H1 (cell line): ENCODE results near the gene CGGBP1. TPM values are rescaled to one million over a fixed set of nuclear protein-coding genes. Genes with fewer than 3 reads are reported as not detected.

Experiments
- ASH2L ChIP-seq: fragments of 200-600, 300-600 bp; sonication (generic); IDR thresholded peaks from one replicate; pipeline ENCODE4 v1.7.1; 2017; ENCODE audit warnings: low read length
- CBX5 ChIP-seq: fragments of 300-800, 300-1000 bp; sonication (generic); IDR thresholded peaks from 2 replicates; pipeline ENCODE4 v1.7.1; 2016; ENCODE audit warnings: antibody characterized with exemption, low read length, low read depth
- CBX8 ChIP-seq: fragments of 300-800, 300-1000 bp; sonication (generic); IDR thresholded peaks from 2 replicates; pipeline ENCODE4 v1.7.1; 2016; ENCODE audit warnings: low read depth, low read length, borderline replicate concordance
- CHD1 ChIP-seq: IDR thresholded peaks from 2 replicates; pipeline ENCODE4 v1.6.1; 2012; ENCODE audit warnings: low read depth, low read length, improper control_type of control experiment
- CREB1 ChIP-seq: IDR thresholded peaks from 2 replicates; pipeline ENCODE4 v1.6.1; 2012; ENCODE audit warnings: inconsistent platforms
- EGR1 ChIP-seq: IDR thresholded peaks from 2 replicates; pipeline ENCODE4 v1.6.1; 2011; ENCODE audit warnings: low read depth, low read length, borderline replicate concordance
- EZH2 ChIP-seq: fragments of 200-600 bp; sonication (generic); IDR thresholded peaks from 2 replicates; pipeline ENCODE4 v1.7.1; 2012; ENCODE audit warnings: low read depth, mild to moderate bottlenecking, moderate library complexity, low read length, inconsistent platforms; ENCODE audit not compliant: severe bottlenecking
- GABPA ChIP-seq: IDR thresholded peaks from 2 replicates; pipeline ENCODE4 v1.6.1; 2011; ENCODE audit warnings: mild to moderate bottlenecking, low read length, moderate library complexity, borderline replicate concordance; ENCODE audit not compliant: insufficient read depth
- GTF2F1 ChIP-seq: IDR thresholded peaks from 2 replicates; pipeline ENCODE4 v1.6.1; 2012; ENCODE audit warnings: low read depth, low read length, improper control_type of control experiment, borderline replicate concordance
- HDAC2 ChIP-seq, 2 experiments: fragments of 300-600 bp in 1 of 2; sonication (generic) in 1 of 2; IDR thresholded peaks; 2 replicates each; pipeline ENCODE4 v1.6.1; 2011 to 2012; ENCODE audit warnings: low read depth in 2 of 2, low read length in 2 of 2, mild to moderate bottlenecking in 2 of 2, moderate library complexity in 2 of 2, borderline replicate concordance in 1 of 2, inconsistent platforms in 1 of 2
- JUN ChIP-seq: IDR thresholded peaks from 2 replicates; pipeline ENCODE4 v1.6.1; 2011; ENCODE audit warnings: low read depth, mild to moderate bottlenecking, improper control_type of control experiment, low read length
- JUND ChIP-seq: IDR thresholded peaks from 2 replicates; pipeline ENCODE4 v1.6.1; 2011; ENCODE audit warnings: mild to moderate bottlenecking, improper control_type of control experiment, low read length
- KDM1A ChIP-seq: fragments of 200-600, 300-600 bp; sonication (generic); IDR thresholded peaks from 2 replicates; pipeline ENCODE4 v1.7.1; 2016; ENCODE audit warnings: mild to moderate bottlenecking, low read length, borderline replicate concordance
- KDM4A ChIP-seq: IDR thresholded peaks from one replicate; pipeline ENCODE4 v1.7.1; 2012; ENCODE audit warnings: low read depth, mild to moderate bottlenecking, moderate library complexity, low read length, inconsistent platforms; ENCODE audit not compliant: severe bottlenecking
- KDM5A ChIP-seq: fragments of 200-600 bp; IDR thresholded peaks from 2 replicates; pipeline ENCODE4 v1.7.1; 2012; ENCODE audit warnings: mild to moderate bottlenecking, low read length, inconsistent platforms, mixed read lengths
- MAFK ChIP-seq: IDR thresholded peaks from 2 replicates; pipeline ENCODE4 v1.6.1; 2012; ENCODE audit warnings: low read depth, mild to moderate bottlenecking, improper control_type of control experiment, low read length
- PHF8 ChIP-seq: fragments of 200-600 bp; sonication (generic); conservative IDR thresholded peaks from 2 replicates; pipeline ENCODE4 v1.7.1; 2012; ENCODE audit warnings: low read depth, mild to moderate bottlenecking, inconsistent platforms, low read length, moderate library complexity
- POLR2A ChIP-seq, 2 experiments: IDR thresholded peaks; 1 replicate in 1 of 2; 2 replicates in 1 of 2; pipeline ENCODE4 v1.6.1; 2011; ENCODE audit warnings: low read depth in 2 of 2, low read length in 2 of 2, mild to moderate bottlenecking in 2 of 2; ENCODE audit errors: control extremely low read depth in 1 of 2
- RAD21 ChIP-seq, 2 experiments: IDR thresholded peaks in 1 of 2; conservative IDR thresholded peaks in 1 of 2; 2 replicates each; pipeline ENCODE4 v1.6.1; 2011; ENCODE audit warnings: low read depth in 2 of 2, low read length in 2 of 2, improper control_type of control experiment in 1 of 2, inconsistent platforms in 1 of 2, mild to moderate bottlenecking in 1 of 2, moderate library complexity in 1 of 2
- RNF2 ChIP-seq: fragments of 200-900, 300-1000 bp; sonication (generic); IDR thresholded peaks from 2 replicates; pipeline ENCODE4 v1.7.1; 2016; ENCODE audit warnings: borderline replicate concordance, low read depth, mild to moderate bottlenecking, antibody characterized with exemption, low read length; ENCODE audit not compliant: poor library complexity, severe bottlenecking; ENCODE audit errors: missing control alignments
- SP1 ChIP-seq: IDR thresholded peaks from 2 replicates; pipeline ENCODE4 v1.6.1; 2011; ENCODE audit warnings: low read depth, low read length
- SRF ChIP-seq: IDR thresholded peaks from 2 replicates; pipeline ENCODE4 v1.6.1; 2011; ENCODE audit warnings: mild to moderate bottlenecking, low read depth, low read length, moderate library complexity
- SUZ12 ChIP-seq: fragments of 200-600 bp; sonication (generic); IDR thresholded peaks from 2 replicates; pipeline ENCODE4 v1.6.1; 2012; ENCODE audit warnings: mild to moderate bottlenecking, inconsistent platforms, low read length, moderate library complexity, mixed read lengths
- TCF12 ChIP-seq: IDR thresholded peaks from 2 replicates; pipeline ENCODE4 v1.6.1; 2011; ENCODE audit warnings: low read depth, mild to moderate bottlenecking, low read length
- YY1 ChIP-seq: IDR thresholded peaks from 2 replicates; pipeline ENCODE4 v1.6.1; 2011; ENCODE audit warnings: low read depth, mild to moderate bottlenecking, low read length
- polyA plus RNA-seq, 7 experiments: library from polyadenylated mRNA; depleted of rRNA in 3 of 7; stranded (reverse) in 5 of 7; unstranded in 2 of 7; fragments of >200 nt in 5 of 7; fragments of 200-250 nt in 2 of 7; gene quantifications; 1 replicate in 5 of 7; 2 replicates in 1 of 7; 4 replicates in 1 of 7; pipeline versions ENCODE4 v1.2.1 to v1.2.3, GENCODE V29; 2011 to 2013; ENCODE audit warnings: missing spikeins in 2 of 7, mixed read lengths in 2 of 7
- total RNA-seq: library from RNA; stranded (reverse); fragmentation: NEBNext Ultra II Directional; extraction: Animal tissue kit (Norgen Biotek cat#: 25700); gene quantifications from 2 replicates; pipeline ENCODE4 v1.2.1, GENCODE V29; 2021

Gene CGGBP1
- total and polyA plus RNA-seq, 2 of the 8 experiments (the other 6 are each of a cell fraction or from before 2014, with no cell fraction given), result 22.9 to 61.4 TPM

DNA sequence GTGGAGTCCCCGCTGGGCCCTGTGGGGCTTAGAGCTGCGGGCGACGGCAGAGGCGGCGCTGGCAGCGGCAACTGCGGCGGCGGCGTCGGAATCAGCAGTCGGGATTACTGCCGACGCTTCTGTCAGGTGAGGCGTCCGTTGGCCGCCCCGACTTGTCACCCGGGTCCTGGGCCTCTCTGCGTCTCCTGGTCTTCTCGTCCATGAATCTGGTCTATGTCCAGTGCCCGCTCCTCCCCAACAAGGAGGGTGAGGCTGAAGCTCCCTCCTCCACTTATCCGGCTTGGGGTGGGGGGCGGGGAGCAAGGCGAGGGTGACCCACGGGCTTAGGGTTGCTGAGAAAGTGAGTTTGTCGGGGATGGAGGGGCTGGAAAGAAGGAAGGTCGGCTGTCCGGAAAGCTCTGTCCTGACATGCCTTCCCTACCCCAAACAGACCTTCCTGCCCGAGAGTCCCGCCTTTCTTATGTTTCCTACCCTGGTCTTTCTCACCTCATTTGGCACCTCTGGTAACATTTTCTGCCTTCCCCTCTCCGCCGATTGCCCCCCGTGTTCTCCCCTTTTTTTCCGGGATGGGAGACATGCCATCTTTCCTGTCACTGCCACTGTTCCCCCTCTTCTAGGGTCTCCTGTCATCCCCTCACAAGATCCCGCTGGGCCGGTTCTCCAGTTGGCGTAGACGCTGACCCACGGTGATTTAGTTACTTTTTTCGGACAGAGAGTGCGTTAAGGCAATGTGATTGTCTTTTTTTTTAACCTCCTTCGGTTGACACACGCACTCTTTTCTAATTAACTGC, 770 bp upstream of the CGGBP1 start (continued):
- TF ChIP-seq CHD1, result no peak
- peak in 1 of 2 experiments; percentile 5; a peak in 1 of 3 replicates for TF ChIP-seq POLR2A (IDR thresholded peaks at IDR 0.05; ENCODE audit: control extremely low read depth in 1 of 2, low read depth in 2 of 2, low read length in 2 of 2)
- TF ChIP-seq YY1, result no peak
- no peak for TF ChIP-seq CBX8
- TF ChIP-seq MAFK, result no peak
- TF ChIP-seq TCF12, result no peak
- no peak for TF ChIP-seq RNF2
- no peak for TF ChIP-seq JUND
- no peak for TF ChIP-seq SUZ12
- no peak for TF ChIP-seq GTF2F1
- no peak for TF ChIP-seq SP1
- no peak for TF ChIP-seq KDM1A
- TF ChIP-seq RAD21 (IDR thresholded peaks at IDR 0.05 in 1 of 2, conservative IDR thresholded peaks at IDR 0.05 in 1 of 2; ENCODE audit: low read depth in 2 of 2, low read length in 2 of 2), result no peak
- TF ChIP-seq JUN, result no peak
- peak; percentile 66 for TF ChIP-seq ASH2L
- TF ChIP-seq HDAC2 (IDR thresholded peaks at IDR 0.05; ENCODE audit: borderline replicate concordance in 1 of 2, low read depth in 2 of 2, low read length in 2 of 2), result peak in 1 of 2 experiments; percentile 84; a peak in 1 of 4 replicates
- no peak; the same call in 1 of the 2 replicates for TF ChIP-seq PHF8
- TF ChIP-seq GABPA, result no peak
- TF ChIP-seq EGR1, result no peak
- no peak for TF ChIP-seq KDM4A
- no peak for TF ChIP-seq KDM5A
- TF ChIP-seq CREB1, result no peak
- no peak for TF ChIP-seq CBX5
- TF ChIP-seq EZH2, result no peak
- no peak for TF ChIP-seq SRF
